ENCODE results near the gene DLAT.
"Not testable (repeated sequence)": the region's sequence is repeated elsewhere in the genome, so short reads cannot be mapped to it uniquely, and the experiment has no call there.

The DLAT gene

DNA sequence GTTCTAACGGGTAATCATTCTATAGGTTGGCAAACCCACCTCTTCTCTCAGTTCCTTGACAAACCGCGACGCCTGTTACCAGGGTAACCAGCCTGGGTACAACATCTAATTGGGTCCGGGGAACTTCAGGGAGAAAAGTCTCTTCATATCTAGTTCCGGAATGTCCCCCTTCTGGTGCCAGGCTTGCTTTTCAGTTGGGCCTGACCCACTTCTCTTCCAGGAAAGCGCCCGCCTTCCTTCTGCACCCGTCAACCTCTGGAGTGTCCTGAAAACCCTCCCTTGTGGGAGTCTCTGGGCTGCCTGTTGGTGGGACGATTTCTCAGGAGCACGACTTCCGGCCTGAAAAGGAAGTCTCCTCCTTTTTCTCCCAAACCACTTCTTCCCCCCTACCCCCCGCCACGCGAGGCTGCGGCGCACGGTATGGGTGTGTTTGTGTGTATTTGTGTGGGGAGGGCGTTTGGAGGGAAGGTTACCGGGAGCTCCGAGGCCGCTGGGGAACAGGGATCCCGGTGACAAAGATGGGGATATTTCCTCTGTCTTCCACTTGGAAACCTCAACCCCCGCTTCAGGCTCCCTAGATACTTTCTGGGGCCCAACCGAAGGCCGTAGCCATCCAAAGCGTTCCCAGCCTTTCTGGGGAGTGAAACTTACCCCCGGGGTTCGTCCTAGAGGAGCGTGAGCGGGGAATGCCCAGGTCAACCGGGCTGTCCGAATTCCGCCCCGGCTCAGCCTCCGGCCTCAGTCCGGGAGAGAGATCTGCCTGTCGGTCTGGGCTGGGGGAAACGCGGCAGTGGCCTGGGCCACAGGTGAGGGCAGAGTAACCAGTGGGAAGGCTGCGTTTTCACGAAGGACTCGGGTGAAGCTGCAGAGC, 49.0 kb downstream of the DLAT start, which contains the start of the genes NKAPD1 and PIH1D2:
TSS of gene NKAPD1 (plus strand) at position 359 of the 871 bp plus-strand sequence. CDS start 1,276 bp downstream, outside the sequence.
TSS of gene PIH1D2 (minus strand) at position 77 of the 871 bp plus-strand sequence. CDS start 843 bp downstream, outside the sequence.
- TF ChIP-seq, protein P1, sequence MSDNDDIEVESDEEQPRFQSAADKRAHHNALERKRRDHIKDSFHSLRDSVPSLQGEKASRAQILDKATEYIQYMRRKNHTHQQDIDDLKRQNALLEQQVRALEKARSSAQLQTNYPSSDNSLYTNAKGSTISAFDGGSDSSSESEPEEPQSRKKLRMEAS (IDR thresholded peaks at IDR 0.05; ENCODE audit: low read depth, low read length), result peak; percentile 74
- TF ChIP-seq, protein P2, sequence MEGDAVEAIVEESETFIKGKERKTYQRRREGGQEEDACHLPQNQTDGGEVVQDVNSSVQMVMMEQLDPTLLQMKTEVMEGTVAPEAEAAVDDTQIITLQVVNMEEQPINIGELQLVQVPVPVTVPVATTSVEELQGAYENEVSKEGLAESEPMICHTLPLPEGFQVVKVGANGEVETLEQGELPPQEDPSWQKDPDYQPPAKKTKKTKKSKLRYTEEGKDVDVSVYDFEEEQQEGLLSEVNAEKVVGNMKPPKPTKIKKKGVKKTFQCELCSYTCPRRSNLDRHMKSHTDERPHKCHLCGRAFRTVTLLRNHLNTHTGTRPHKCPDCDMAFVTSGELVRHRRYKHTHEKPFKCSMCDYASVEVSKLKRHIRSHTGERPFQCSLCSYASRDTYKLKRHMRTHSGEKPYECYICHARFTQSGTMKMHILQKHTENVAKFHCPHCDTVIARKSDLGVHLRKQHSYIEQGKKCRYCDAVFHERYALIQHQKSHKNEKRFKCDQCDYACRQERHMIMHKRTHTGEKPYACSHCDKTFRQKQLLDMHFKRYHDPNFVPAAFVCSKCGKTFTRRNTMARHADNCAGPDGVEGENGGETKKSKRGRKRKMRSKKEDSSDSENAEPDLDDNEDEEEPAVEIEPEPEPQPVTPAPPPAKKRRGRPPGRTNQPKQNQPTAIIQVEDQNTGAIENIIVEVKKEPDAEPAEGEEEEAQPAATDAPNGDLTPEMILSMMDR (IDR thresholded peaks at IDR 0.05; ENCODE audit: low read depth, low read length), result no peak
- TF ChIP-seq POLR2A (IDR thresholded peaks at IDR 0.05; ENCODE audit: extremely low read depth, insufficient read length) (peak; percentile 56), MYC (IDR thresholded peaks at IDR 0.05; ENCODE audit: low read depth, low read length) (peak; percentile 90)
- peak; percentile 91 for DNase-seq (ENCODE audit: low read depth)
- H3K4me3 ChIP-seq (ENCODE audit: low read depth, low read length), result peak within 1 kb of the TSS; percentile 78

DNA sequence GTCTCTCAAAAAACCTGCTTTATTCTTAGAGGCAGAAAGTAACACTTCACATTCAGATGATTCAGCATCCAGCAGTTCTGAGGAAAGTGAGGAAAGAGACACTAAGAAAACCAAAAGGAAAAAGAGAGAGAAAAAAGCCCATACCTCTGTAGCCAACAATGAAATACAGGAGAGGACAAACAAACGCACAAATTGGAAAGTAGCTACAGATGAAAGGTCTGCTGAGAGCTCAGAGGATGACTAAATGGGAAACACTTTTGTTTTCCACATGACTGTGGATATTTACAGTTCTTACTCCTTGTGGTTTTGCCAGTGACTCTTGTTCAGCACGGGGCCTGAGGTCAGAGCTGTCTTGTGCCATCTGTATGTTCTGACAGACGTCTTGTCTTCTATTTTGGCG, 57.5 kb downstream of the DLAT start:
- peak; percentile 24 for DNase-seq (ENCODE audit: low read depth)
- TF ChIP-seq MYC (IDR thresholded peaks at IDR 0.05; ENCODE audit: low read depth, low read length), result no peak
- TF ChIP-seq, protein P2 (IDR thresholded peaks at IDR 0.05; ENCODE audit: low read depth, low read length), result no peak
- no peak for TF ChIP-seq POLR2A (IDR thresholded peaks at IDR 0.05; ENCODE audit: extremely low read depth, insufficient read length)
- TF ChIP-seq, protein P1 (IDR thresholded peaks at IDR 0.05; ENCODE audit: low read depth, low read length), result no peak

DNA sequence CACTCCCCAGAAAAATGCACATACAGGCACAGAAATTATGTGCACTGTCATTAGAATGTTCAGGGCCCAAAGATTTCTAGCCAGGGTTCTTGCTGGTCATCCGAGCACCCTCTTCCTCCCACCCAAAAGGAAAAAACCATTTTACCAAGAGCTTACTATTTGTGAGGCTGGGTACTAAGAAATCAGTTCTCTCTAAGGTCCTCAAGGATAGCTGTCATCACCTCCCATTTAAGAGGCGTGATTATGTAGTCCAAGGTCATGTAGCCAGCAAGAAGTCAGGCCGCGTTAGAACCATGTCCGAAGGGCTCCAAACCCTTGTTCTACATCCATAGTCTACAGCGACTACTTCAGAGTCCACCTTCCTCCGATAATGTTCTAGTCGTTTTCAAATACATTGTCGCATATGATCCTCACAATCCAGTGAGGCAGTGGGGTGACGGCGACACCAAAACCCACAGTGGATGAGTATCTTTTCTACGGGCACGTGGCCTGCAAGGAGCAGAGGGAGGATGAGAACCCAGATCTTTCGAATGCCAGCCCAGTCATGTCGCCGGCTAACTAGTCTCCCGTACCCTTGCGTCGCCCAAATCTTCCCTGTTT, 60.7 kb downstream of the DLAT start:
- peak overlapping the region; percentile 90 for H3K4me3 ChIP-seq (ENCODE audit: low read depth, low read length)
- TF ChIP-seq, protein P1 (IDR thresholded peaks at IDR 0.05; ENCODE audit: low read depth, low read length), result peak; percentile 89
- peak; percentile 87 for TF ChIP-seq MYC (IDR thresholded peaks at IDR 0.05; ENCODE audit: low read depth, low read length)
- TF ChIP-seq, protein P2 (IDR thresholded peaks at IDR 0.05; ENCODE audit: low read depth, low read length), result no peak
- DNase-seq (ENCODE audit: low read depth), result peak; percentile 61

More for the DNA sequence above, 57.5 kb downstream of the DLAT start:
- H3K4me3 ChIP-seq (ENCODE audit: low read depth, low read length), result no peak overlapping the region

DNA sequence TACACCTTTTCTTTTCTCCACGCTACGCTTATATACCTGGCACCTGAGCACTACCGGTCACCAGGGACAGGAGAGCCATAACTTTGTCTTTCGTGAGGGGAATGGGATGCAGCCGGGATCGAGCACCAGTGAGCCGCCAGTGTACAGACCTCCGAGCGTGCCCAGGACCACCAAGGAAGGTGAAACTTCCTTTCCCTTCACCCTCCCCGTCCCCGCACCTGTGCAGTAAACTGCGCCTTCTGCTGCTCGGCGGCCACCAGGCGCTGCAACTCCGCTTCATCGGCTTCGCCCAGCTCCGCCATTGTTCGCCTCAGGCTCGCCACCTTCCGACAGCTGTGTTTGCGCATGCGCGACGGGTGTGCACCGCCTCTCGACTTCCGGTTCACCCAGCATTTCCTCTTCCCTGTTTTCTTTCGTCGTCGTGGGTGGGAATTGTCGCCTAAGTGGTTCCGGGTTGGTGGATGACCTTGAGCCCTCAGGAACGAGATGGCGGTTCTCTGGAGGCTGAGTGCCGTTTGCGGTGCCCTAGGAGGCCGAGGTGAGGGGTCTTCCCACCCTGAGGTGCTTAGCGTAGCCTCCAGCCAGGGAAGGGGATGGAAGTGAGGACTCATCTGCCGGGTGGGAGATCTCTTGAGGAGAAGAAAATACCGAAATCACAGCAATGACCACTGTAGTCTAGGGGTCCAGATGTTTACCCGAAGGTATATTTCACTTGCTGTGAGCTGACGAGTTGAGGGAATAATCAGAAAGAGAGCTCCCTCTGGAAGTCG, 61.4 kb downstream of the DLAT start, which contains the start of the genes SDHD and TIMM8B:
TSS of gene SDHD (plus strand) at position 452 of the 770 bp plus-strand sequence. CDS start at position 487, 35 bp downstream.
TSS of gene TIMM8B (minus strand) at position 335 of the 770 bp plus-strand sequence. CDS start at position 302, 33 bp downstream.
- H3K4me3 ChIP-seq (ENCODE audit: low read depth, low read length), result peak within 1 kb of the TSS; percentile 90
- TF ChIP-seq MYC (IDR thresholded peaks at IDR 0.05; ENCODE audit: low read depth, low read length), result peak; percentile 89
- TF ChIP-seq, protein P2 (IDR thresholded peaks at IDR 0.05; ENCODE audit: low read depth, low read length), result no peak
- TF ChIP-seq, protein P1 (IDR thresholded peaks at IDR 0.05; ENCODE audit: low read depth, low read length), result peak; percentile 80
- TF ChIP-seq POLR2A (IDR thresholded peaks at IDR 0.05; ENCODE audit: extremely low read depth, insufficient read length), result peak; percentile 90
- peak; percentile 97 for DNase-seq (ENCODE audit: low read depth)

DNA sequence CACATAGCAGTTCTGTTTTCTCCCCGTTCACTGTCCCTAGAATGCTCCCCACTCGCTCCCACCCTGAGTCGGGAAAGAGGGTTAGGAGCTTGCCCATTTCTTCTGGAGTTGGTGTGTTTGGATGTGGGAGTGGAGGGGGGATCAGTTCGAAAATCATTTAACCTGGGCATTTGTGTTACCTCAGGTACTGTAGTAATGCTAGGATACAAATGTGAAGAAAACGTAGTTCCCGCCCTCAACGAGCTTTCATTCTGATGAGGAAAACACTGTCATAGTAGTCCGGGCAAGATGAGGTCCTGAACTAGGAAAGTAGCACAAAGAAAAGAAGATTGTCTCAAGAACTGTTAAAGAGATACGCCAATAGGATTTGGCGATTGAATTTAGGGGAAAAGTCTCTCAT, 62.0 kb downstream of the DLAT start:
- DNase-seq (ENCODE audit: low read depth), result peak; percentile 20
- peak overlapping the region; percentile 90 for H3K4me3 ChIP-seq (ENCODE audit: low read depth, low read length)
- TF ChIP-seq, protein P1 (IDR thresholded peaks at IDR 0.05; ENCODE audit: low read depth, low read length), result no peak

DNA sequence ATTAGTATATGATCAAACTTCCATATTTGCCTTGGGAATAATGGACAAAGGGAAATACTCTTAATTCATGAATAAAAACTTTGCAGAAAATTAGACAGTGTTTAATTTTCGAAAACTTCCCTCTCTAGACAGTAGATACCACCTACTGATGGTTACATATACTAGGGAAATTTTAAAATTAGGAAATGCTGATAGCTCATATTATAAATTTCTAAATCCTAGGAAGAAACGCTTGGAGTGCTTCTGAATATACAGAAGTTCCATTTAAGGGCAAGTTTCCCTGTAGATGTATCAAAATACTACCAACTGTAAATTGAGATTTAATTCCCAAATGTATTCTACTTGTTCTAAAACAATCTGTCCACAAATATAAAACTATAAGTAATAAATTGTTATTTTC, 70.1 kb downstream of the DLAT start:
- DNase-seq (ENCODE audit: low read depth); H3K4me3 ChIP-seq (ENCODE audit: low read depth, low read length): not testable (repeated sequence)
